ENCODE measurements around the gene KRT2. TPM values are rescaled to one million over a fixed set of nuclear protein-coding genes. Genes with fewer than 3 reads are reported as not detected.

KRT2 gene
- total and polyA plus RNA-seq, 9 of the 15 experiments (the other 6 are each of a cell fraction or from before 2014, with no cell fraction given), result 0.03 to 0.69 (median 0.07) TPM; not detected in 2

DNA sequence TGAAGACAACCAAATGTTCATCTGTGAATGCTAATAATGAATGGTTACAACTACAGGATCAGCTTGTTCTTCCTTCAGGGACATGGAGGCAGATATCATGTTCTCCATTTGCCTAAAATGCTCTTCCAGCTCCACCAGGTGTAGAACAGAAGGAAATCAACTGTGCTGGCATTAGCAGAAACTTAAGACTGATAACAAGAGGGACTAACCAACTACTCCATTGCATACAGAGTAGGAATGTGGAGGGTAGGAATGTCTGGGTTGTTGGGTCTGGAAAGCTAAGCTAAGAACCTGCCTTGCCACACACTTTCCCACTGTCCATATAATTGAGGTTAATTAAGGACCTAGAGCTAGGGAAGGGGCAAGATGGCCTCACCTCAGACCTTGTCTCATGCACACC, 11.4 kb upstream of the KRT2 start (continued):
- TF ChIP-seq RBBP5 (IDR thresholded peaks at IDR 0.05; ENCODE audit: borderline replicate concordance, insufficient read depth, low read length, poor library complexity, severe bottlenecking), result no peak
- 0 out of 2 replicates have a peak, but pooled peaks have one; percentile 18 for TF ChIP-seq ZNF239 (CRISPR knock-in tag; IDR thresholded peaks at IDR 0.05)
- TF ChIP-seq ZNF134 (CRISPR knock-in tag; conservative IDR thresholded peaks at IDR 0.05), result 0 out of 2 replicates have a peak, but pooled peaks have one; percentile 20
- TF ChIP-seq ZBTB17 (CRISPR knock-in tag; IDR thresholded peaks at IDR 0.05), result 0 out of 2 replicates have a peak, but pooled peaks have one; percentile 59
- no peak for TF ChIP-seq ZNF76 (CRISPR knock-in tag; IDR thresholded peaks at IDR 0.05; ENCODE audit: borderline replicate concordance)
- TF ChIP-seq, protein P1, sequence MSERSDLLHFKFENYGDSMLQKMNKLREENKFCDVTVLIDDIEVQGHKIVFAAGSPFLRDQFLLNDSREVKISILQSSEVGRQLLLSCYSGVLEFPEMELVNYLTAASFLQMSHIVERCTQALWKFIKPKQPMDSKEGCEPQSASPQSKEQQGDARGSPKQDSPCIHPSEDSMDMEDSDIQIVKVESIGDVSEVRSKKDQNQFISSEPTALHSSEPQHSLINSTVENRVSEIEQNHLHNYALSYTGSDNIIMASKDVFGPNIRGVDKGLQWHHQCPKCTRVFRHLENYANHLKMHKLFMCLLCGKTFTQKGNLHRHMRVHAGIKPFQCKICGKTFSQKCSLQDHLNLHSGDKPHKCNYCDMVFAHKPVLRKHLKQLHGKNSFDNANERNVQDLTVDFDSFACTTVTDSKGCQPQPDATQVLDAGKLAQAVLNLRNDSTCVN (CRISPR knock-in tag; IDR thresholded peaks at IDR 0.05), result no peak
- no peak for TF ChIP-seq KLF16 (IDR thresholded peaks at IDR 0.05)
- TF ChIP-seq KDM1A (IDR thresholded peaks at IDR 0.05), result peak in 1 of 2 experiments; percentile 23; a peak in 1 of 4 replicates
- peak; percentile 34 to 48 for TF ChIP-seq RAD21 (CRISPR knock-in tag; conservative IDR thresholded peaks at IDR 0.05 in 1 of 2, IDR thresholded peaks at IDR 0.05 in 1 of 2)
- peak; percentile 84 for TF ChIP-seq RBM25 (IDR thresholded peaks at IDR 0.05; ENCODE audit: low read depth, low read length, severe bottlenecking)
- no peak for TF ChIP-seq CSDE1 (IDR thresholded peaks at IDR 0.05)
- no peak for TF ChIP-seq ZNF589 (CRISPR knock-in tag; IDR thresholded peaks at IDR 0.05; ENCODE audit: low read depth)
- no peak for TF ChIP-seq ZNF445 (CRISPR knock-in tag; IDR thresholded peaks at IDR 0.05; ENCODE audit: low read depth)
- TF ChIP-seq ZNF551 (CRISPR knock-in tag; IDR thresholded peaks at IDR 0.05), result no peak
- no peak for TF ChIP-seq NELFE (IDR thresholded peaks at IDR 0.05; ENCODE audit: insufficient read depth, insufficient read length)
- TF ChIP-seq, protein P2, sequence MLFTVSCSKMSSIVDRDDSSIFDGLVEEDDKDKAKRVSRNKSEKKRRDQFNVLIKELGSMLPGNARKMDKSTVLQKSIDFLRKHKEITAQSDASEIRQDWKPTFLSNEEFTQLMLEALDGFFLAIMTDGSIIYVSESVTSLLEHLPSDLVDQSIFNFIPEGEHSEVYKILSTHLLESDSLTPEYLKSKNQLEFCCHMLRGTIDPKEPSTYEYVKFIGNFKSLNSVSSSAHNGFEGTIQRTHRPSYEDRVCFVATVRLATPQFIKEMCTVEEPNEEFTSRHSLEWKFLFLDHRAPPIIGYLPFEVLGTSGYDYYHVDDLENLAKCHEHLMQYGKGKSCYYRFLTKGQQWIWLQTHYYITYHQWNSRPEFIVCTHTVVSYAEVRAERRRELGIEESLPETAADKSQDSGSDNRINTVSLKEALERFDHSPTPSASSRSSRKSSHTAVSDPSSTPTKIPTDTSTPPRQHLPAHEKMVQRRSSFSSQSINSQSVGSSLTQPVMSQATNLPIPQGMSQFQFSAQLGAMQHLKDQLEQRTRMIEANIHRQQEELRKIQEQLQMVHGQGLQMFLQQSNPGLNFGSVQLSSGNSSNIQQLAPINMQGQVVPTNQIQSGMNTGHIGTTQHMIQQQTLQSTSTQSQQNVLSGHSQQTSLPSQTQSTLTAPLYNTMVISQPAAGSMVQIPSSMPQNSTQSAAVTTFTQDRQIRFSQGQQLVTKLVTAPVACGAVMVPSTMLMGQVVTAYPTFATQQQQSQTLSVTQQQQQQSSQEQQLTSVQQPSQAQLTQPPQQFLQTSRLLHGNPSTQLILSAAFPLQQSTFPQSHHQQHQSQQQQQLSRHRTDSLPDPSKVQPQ (CRISPR knock-in tag; IDR thresholded peaks at IDR 0.05; ENCODE audit: borderline replicate concordance), result no peak
- TF ChIP-seq, protein P3, sequence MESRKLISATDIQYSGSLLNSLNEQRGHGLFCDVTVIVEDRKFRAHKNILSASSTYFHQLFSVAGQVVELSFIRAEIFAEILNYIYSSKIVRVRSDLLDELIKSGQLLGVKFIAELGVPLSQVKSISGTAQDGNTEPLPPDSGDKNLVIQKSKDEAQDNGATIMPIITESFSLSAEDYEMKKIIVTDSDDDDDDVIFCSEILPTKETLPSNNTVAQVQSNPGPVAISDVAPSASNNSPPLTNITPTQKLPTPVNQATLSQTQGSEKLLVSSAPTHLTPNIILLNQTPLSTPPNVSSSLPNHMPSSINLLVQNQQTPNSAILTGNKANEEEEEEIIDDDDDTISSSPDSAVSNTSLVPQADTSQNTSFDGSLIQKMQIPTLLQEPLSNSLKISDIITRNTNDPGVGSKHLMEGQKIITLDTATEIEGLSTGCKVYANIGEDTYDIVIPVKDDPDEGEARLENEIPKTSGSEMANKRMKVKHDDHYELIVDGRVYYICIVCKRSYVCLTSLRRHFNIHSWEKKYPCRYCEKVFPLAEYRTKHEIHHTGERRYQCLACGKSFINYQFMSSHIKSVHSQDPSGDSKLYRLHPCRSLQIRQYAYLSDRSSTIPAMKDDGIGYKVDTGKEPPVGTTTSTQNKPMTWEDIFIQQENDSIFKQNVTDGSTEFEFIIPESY (CRISPR knock-in tag; IDR thresholded peaks at IDR 0.05), result no peak
- no peak for TF ChIP-seq ILF3 (IDR thresholded peaks at IDR 0.05; ENCODE audit: borderline replicate concordance)
- TF ChIP-seq ZNF444 (CRISPR knock-in tag; IDR thresholded peaks at IDR 0.05), result no peak
- no peak for TF ChIP-seq MYC (IDR thresholded peaks at IDR 0.05; ENCODE audit: low read depth, low read length)
- TF ChIP-seq MYC (CRISPR knock-in tag; IDR thresholded peaks at IDR 0.05; ENCODE audit: borderline replicate concordance, low read depth), result no peak
- no peak for TF ChIP-seq ZNF436 (CRISPR knock-in tag; IDR thresholded peaks at IDR 0.05)

Data from K562 (cell line).